ENCODE results near the gene PRKAG2.
"Not testable (repeated sequence)": the region's sequence is repeated elsewhere in the genome, so short reads cannot be mapped to it uniquely, and the experiment has no call there.

The PRKAG2 gene

DNA sequence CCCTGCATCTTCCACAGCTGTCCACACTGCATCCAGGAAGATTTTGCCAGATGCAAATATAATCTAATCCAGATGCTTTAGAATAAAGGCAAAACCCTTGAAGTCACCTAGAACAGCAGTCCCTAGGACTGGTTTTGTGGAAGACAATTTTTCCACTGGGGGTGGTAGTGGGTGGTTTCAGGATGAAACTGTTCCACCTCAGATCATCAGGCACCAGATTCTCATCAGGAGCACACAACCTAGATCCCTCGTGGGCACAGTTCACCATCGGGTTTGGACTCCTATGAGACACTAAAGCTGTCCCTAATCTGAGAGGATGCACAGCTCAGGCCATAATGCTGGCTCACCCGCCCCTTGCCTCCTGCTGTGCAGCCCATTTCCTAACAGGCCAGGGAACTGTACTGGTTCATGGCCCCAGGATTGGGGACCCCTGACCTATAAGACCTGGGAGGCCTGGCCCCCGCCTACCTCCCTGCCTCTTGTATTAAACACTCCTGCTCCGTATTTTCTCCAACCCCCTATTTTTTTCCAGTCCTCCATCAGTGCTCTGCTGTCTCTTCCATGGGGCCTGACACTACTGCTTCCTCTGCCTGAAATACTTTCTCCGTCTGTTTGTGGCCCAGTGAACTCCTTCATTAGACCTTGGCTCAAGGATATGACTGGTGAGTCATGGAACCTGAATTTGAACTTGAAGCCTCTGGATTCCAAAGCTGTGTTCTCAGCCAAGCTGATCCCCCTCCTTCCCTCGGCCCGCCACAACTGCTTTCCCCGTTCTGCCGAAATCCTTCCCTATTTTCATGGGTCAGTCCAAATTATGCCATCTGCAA is 277.3 kb downstream of the PRKAG2 start:
- DNase-seq = no peak

DNA sequence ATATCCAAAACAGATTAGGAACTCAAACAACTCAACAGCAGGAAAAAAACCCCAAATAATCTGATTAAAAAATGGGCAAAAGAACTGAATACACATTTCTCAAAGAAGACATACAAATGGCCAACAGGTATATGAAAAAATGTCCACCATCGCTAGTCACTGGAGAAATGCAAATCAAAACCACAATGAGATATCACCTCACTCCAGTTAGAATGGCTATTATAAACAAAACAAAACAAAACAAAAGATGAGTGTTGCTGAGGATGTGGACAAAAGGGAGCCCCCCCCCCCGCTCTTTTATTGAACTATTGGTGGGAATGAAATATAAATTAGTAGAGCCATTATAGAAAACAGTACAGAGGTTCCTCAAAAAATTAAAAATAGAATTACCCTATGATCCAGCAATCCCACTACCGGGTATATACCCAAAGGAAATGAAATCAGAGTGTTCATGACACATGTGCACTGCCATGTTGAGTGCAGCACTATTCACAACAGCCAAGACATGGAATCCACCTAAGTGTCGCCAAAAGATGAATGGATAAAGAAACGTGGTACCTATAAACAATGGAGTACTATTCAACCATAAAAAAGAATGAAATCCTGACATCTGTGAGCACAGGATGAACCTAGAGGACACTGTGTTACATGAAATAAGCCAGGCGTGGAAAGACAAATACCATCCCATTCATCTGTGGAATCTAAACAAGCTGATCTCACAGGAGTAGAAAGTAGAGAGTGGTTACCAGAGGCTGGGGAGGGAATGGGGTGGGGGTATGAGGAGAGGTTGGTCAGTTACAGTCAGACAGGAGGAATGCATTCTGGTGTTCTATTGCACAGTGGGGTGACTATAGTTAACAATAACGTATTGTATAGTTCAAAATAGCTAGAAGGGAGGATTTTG is 279.1 kb downstream of the PRKAG2 start:
- no peak for DNase-seq

- DNase-seq = no peak
Measured at GRCh38 chr7:151595702-151596350, 281.1 kb downstream of the PRKAG2 start.

DNA sequence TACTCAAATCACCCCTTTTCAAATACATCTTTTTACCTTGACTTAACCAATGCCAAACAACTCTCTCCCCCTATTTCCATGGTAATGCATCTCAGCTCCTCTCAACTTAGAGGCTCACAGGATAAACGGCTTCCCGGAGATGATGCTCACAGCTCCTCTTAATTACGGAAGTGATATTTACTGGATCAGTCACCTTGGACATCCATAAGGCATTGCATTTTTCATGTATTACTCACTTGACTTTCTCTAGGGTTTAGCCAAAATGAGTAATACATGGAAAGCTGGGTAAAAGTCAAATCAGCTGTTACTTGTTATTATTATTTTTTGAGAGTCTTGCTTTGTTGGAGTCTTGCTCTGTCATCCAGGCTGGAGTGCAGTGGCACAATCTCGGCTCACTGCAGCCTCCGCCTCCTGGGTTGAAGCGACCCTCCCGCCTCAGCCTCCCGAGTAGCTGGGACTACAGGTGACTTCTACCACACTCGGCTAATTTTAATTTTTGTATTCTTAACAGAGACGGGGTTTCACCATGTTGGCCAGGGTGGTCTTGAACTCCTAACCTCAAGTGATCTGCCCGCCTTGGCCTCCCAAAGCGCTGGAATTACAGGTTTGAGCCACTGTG is 283.9 kb downstream of the PRKAG2 start:
- DNase-seq = no peak

DNA sequence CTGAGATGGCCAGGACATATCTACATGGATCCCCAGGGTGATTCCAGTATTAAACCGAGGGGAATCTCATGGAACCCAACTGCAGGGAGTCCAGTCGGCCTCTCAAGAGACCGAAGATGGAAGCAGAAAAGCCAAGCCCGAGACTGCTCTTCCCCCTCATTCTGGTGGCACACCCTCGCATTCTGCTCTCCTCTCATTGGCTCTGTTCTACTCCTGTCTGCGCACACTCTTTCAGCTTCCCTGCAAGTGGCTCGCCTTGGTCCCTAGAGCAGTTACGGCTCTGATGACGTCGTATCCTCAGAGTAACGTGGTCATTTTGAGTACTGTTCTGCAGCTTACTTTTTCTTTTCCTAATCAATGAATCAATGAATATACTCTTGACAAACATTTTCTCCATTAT is 284.6 kb downstream of the PRKAG2 start:
- DNase-seq = no peak

- no peak for DNase-seq
Measured at GRCh38 chr7:151591866-151592265, 285.0 kb downstream of the PRKAG2 start.

GRCh38 chr7:151590850-151591771 is 285.8 kb downstream of the PRKAG2 start:
- DNase-seq = no peak

- DNase-seq = no peak
Measured at GRCh38 chr7:151590071-151590849, 286.7 kb downstream of the PRKAG2 start.

DNA sequence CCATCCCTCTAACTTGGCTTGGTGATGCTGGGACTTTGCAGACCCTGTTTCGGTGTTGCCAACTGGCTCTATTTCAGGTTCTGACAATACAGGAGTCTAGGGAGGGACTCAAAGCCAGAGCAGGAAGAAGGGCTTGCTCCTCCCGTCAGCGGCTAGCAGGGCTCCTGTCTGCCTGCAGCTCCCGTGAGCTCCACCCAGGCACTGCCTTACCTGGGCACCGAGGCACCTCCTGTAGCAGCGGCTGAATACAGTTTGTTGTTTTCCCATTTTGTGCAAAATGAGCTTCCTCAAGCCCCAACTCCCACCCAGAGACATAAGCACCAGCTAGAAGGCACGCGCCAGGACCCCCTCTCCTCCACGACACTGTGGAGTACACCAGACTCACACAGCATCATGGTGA is 287.9 kb downstream of the PRKAG2 start:
- DNase-seq = no peak

DNA sequence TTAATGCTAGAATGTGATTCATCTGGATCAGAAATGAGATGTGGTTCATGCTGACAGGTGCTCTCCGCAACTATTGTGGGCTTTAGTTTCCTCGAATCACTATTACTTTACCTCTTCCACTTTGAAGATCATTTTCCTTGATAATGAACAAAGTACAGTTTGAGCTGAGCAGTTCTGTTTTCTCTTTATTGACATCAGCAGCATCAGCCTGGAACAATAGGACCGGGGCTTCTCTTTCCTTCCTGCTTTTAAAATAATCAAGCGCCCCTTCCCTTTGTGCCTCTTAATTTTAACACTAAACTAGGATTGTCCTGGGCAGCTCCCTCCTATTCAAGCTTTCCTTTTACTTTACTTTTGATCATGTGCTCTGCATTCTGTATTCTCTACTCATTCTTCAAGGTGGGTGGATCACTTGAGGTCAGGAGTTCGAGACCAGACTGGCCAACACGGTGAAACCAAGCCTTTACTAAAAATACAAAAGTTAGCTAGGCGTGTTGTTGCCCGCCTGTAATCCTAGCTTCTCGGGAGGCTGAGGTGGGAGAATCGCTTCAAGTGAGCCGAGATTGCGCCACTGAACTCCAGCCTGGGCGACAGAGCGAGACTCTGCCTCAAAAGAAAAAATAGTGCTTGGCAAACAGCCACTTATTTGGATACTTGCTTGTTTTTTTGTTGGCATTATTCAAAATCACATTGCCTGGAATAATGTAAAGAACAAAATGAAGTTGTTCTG is 290.2 kb downstream of the PRKAG2 start:
- DNase-seq = no peak

GRCh38 chr7:151585744-151586393 is 291.0 kb downstream of the PRKAG2 start:
- no peak for DNase-seq

- DNase-seq = no peak
Measured at GRCh38 chr7:151581741-151582140, 295.2 kb downstream of the PRKAG2 start.

DNA sequence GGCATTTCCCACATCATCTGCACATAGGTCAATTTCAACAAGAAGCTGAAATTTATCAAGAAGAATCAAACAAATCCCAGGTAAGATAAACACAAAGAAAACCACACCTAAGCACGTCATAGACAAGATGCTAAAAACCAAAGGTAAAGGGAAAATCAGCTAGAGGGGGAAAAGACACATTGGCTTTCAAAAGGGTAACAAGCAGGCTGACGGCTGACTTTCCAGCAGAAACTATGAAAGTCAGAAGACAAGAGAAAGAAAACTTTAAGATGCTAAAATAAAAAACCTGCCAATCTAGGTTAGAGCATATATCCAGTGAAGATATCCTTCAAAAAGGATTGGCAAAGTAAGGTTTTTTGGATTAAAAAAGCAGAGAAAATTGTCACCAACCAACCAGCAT is 297.3 kb downstream of the PRKAG2 start:
- no peak for DNase-seq

GRCh38 chr7:151575410-151575809 is 301.5 kb downstream of the PRKAG2 start:
- no peak for DNase-seq

DNA sequence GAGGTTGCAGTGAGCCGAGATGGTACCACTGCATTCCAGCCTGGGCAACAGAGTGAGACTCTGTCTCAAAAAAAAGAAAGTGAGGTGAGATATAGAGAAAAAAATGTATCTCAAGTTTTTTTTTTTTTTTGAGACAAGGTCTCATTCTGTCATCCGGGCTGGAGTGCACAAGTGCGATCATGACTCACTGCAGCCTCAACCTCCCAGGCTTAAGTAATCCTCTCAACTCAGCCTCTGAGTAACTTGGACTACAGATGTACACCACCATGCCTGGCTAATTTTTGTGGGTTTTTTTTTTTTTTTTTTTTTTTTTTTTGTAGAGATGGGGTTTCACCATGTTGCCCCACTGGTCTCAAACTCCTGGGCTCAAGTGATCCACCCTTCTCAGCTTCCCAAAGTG is 303.9 kb downstream of the PRKAG2 start:
- not testable (repeated sequence) for DNase-seq

DNA sequence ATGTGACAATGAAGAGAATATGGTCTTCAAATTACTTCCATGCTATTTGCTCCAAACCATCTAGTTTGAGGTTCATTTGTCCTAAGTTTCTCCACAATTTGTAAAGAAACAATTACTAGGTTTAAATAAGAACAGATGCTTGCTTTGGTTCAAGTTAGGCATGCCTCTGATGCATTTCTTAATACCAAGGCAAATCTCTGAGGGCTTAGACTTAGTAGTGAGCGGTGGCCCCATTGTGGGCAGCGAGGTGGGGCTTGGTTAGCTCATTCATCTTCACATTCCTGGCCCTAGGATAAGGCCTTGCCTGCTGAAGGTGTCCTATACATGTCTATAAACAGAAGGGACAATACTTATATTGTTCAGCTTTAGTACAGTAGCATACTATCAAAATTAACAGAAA is 304.8 kb downstream of the PRKAG2 start:
- no peak for DNase-seq

- no peak for DNase-seq
Measured at GRCh38 chr7:151571471-151571870, 305.4 kb downstream of the PRKAG2 start.

GRCh38 chr7:151570366-151570915 is 306.5 kb downstream of the PRKAG2 start:
- DNase-seq = no peak
